WTC11 (cell line): Measurements from ENCODE around the gene EHD3.

Experiments
- CTCF ChIP-seq: fragments of 200-600 bp; IDR thresholded peaks from 2 replicates; pipeline ENCODE4 v1.8.0; 2022; ENCODE audit warnings: antibody characterized with exemption
- IRF1 ChIP-seq: sonication (generic); formaldehyde crosslinking; IDR thresholded peaks from 2 replicates; pipeline ENCODE4 v1.8.0; 2023; ENCODE audit warnings: missing genetic modification reagents
- JUN ChIP-seq: sonication (generic); formaldehyde crosslinking; IDR thresholded peaks from 2 replicates; pipeline ENCODE4 v1.8.0; 2023; ENCODE audit warnings: mild to moderate bottlenecking, missing genetic modification reagents

- TF ChIP-seq JUN: no peak
- no peak for TF ChIP-seq CTCF
- TF ChIP-seq IRF1: no peak
These were observed 13.8 kb downstream of the EHD3 start for GRCh38 chr2:31247711-31248110.
